Fibroblast of villous mesenchyme (primary cell): ENCODE measurements around the gene ZFP42. TPM values are rescaled to one million over a fixed set of nuclear protein-coding genes. Genes with fewer than 3 reads are reported as not detected.
"Not testable (repeated sequence)": the region's sequence is repeated elsewhere in the genome, so short reads cannot be mapped to it uniquely, and the experiment has no call there.

Experiments
- DNase-seq: peaks from one replicate; pipeline ENCODE4 v3.0.0-alpha.2; 2010; ENCODE audit warnings: low read depth
- H3K4me3 ChIP-seq: 2 replicates; pipeline ENCODE4 v1.5.1; 2011; ENCODE audit warnings: low read depth, mild to moderate bottlenecking, low read length
- total RNA-seq: library from RNA; depleted of rRNA; stranded (reverse); fragments of >200 nt; gene quantifications from 2 replicates; pipeline ENCODE4 v1.2.3, GENCODE V29; 2012
- TF ChIP-seq, protein P1 (sequence below): IDR thresholded peaks from 2 replicates; pipeline ENCODE4 v1.5.1; 2012; ENCODE audit warnings: low read depth, mild to moderate bottlenecking, low read length; ENCODE audit not compliant: insufficient read depth

Gene ZFP42
- total RNA-seq, 1 donor = under 0.01 TPM

DNA sequence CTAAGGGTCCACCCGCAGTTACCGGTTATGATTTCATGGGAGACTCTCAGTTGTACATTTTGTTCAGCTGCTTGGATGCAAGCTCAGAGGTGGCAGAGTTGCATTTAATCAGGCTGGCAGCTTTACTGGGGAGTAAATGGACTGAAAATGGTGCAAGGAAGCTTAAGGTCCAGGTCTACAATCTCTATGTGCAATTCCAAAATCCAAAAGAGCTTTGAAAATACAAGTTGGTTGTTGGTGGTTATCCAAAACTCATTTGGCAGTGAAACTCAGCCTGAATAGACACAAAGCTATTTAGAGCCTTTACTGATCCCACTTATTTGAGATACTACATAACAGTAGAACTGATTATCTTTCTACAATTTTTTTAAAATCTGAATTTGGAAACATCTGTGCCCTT is 11.8 kb upstream of the ZFP42 start:
- H3K4me3 ChIP-seq = no peak overlapping the region
- DNase-seq = no peak
- TF ChIP-seq, protein P1, sequence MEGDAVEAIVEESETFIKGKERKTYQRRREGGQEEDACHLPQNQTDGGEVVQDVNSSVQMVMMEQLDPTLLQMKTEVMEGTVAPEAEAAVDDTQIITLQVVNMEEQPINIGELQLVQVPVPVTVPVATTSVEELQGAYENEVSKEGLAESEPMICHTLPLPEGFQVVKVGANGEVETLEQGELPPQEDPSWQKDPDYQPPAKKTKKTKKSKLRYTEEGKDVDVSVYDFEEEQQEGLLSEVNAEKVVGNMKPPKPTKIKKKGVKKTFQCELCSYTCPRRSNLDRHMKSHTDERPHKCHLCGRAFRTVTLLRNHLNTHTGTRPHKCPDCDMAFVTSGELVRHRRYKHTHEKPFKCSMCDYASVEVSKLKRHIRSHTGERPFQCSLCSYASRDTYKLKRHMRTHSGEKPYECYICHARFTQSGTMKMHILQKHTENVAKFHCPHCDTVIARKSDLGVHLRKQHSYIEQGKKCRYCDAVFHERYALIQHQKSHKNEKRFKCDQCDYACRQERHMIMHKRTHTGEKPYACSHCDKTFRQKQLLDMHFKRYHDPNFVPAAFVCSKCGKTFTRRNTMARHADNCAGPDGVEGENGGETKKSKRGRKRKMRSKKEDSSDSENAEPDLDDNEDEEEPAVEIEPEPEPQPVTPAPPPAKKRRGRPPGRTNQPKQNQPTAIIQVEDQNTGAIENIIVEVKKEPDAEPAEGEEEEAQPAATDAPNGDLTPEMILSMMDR = no peak

DNA sequence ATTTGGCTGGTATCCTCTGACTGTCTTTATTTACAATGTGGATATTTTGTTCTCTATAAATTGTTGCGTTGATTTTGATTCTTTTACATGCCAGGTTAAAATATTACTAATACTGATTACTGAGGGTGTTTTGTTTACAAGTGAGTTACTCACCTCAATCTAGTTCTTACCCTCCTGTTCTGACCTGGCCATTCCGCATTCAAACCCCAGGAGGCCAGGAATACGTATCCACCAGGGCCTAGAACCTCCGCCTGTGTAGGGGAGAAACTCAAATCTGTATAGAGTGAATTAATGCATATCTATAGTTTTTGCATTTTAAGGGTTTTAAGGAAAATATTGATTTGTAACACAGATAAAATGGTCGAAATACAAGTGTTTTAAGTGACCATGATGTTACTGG is 2.6 kb upstream of the ZFP42 start:
- DNase-seq = no peak
- TF ChIP-seq, protein P1 = no peak
- no peak overlapping the region for H3K4me3 ChIP-seq

DNA sequence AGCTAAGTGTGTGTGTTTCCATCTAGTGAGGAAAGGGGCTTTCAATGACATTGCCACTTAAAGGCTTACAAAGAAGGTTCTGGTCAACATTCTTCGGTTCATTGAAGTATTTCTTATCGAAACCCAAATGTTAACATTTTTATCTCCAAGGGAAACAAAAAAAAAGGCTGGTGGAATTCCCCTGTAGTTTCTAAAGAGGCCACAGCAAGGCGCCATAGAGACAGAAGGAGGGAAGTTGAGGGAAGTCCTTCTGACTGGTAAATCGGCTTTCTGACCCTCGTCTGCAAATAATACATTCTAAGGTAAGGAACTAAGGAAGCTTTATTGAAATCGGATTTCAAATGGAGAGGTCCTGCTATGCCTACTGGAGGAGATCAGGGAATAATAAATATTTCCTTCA is 1.7 kb upstream of the ZFP42 start:
- no peak overlapping the region for H3K4me3 ChIP-seq
- TF ChIP-seq, protein P1 = peak; percentile 28
- peak; percentile 3 for DNase-seq

DNA sequence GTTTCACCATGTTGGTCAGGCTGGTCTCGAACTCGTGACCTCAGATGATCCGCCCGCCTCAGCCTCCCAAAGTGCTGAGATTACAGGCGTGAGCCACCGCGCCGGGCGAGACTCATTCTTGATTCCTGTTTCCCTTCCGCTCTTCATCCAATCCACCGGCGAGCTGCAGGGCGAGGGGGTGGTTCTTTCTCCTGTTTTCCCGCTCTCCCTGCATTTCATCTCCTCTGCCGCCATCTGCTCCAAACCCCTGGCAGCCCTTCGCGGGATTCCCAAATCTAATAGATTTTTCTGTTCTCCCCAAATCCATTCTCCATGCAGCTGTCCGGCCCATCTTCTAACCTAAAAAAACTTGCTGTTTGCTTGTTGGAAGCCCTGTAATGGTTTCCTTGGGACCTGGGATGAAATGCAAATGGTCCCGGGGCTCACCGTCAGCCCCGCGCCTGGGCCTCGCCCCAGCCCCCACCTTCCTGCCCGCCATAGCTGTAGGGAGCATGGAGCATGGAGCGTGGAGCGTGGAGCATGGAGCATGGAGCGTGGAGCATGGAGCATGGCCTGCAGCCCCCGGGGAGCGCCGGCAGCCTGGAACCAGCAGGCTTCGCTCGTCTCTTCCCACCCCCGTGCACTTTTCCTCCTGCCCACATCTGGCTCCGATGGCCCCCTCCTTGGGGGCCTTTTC is 1.1 kb downstream of the ZFP42 start:
- H3K4me3 ChIP-seq = no peak overlapping the region
- DNase-seq = no peak
- TF ChIP-seq, protein P1 = no peak

DNA sequence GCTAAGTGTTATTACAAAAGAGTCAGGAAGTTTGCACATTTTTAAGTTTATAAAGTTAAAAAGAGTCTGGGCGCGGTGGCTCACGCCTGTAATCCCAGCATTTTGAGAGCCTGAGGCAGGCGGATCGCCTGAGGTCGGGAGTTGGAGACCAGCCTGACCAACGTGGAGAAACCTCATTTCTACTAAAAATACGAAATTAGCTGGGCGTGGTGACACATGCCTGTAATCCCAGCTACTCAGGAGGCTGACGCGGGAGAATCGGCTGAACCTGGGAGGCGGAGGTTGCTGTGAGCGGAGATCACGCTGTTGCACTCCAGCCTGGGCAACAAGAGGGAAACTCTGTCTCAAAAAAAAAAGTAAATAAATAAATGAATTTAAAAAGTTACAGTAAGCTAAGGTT is 2.4 kb downstream of the ZFP42 start:
- H3K4me3 ChIP-seq = not testable (repeated sequence)

DNA sequence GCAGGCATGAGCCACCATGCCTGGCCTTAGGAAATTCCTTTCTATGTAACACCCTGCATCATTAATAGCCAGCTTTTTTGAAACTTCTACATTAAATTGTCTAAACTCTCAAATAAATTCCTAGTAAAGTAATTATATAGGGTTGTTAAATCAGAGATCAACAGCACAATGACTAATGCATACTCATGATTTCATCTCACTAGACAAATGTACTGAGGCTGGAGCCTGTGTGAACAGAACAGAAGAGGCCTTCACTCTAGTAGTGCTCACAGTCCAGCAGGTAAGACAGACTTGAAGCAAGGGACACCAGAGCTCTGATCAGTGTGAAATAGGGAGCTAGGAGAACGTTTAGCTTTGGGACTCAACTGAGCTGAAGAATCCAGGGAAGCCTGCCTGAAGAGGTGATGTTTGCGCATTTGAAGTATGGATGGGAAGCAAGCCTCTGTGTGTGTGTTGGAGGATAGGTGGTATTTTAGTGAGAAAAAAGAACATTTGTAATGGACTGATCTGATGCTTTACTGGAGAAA is 3.9 kb downstream of the ZFP42 start:
- DNase-seq = no peak
- H3K4me3 ChIP-seq = no peak overlapping the region
- TF ChIP-seq, protein P1 = no peak

More for the DNA sequence above, 2.4 kb downstream of the ZFP42 start:
- not testable (repeated sequence) for DNase-seq

DNA sequence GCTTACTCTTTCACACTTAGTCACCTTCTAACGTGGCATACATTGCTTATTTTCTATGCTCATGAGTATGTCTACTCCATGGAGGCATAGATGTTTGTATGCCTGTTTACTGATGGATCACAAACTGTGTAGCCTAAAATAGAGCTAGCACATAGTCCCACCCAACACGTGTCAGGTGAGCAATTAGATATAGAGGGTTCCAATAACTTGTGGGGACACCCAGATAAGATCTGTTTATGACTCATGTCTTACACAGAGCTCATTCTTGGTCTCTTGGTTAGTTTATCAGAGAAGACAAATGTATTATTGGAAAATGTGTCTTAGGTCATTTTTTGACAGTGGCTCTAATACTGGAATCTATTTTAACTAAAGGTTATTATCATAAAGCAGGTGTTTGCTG is 6.8 kb downstream of the ZFP42 start:
- TF ChIP-seq, protein P1 = no peak
- no peak for DNase-seq

More for the DNA sequence above, 6.8 kb downstream of the ZFP42 start:
- H3K4me3 ChIP-seq = no peak overlapping the region
